Epithelial cell of esophagus (primary cell): ENCODE data around the gene KLHL40.

ENCODE experiments used
- DNase-seq: peaks from one replicate; pipeline ENCODE4 v3.0.0; 2010; ENCODE audit warnings: low read depth
- H3K4me3 ChIP-seq: 2 replicates; pipeline ENCODE4 v1.5.1; 2011; ENCODE audit warnings: mild to moderate bottlenecking, low read length, control low read depth
- CTCF ChIP-seq: IDR thresholded peaks from 2 replicates; pipeline ENCODE4 v1.5.1; 2011; ENCODE audit warnings: low read depth, mild to moderate bottlenecking, low read length, control low read depth, inconsistent platforms; ENCODE audit not compliant: insufficient read depth; ENCODE audit errors: missing control alignments

The KLHL40 gene

GRCh38 chr3:42739401-42740158, 54.2 kb downstream of the KLHL40 start:
- no peak for DNase-seq
- H3K4me3 ChIP-seq = no peak overlapping the region
- TF ChIP-seq CTCF = no peak

- TF ChIP-seq CTCF = no peak
- DNase-seq = no peak
- H3K4me3 ChIP-seq = no peak overlapping the region
Measured at GRCh38 chr3:42741796-42742195, 56.5 kb downstream of the KLHL40 start.
